GM21423 (cell line): ENCODE results near the gene CPLX1.
"Not testable (repeated sequence)": the region's sequence is repeated elsewhere in the genome, so short reads cannot be mapped to it uniquely, and the experiment has no call there.

ENCODE experiments used
- ATAC-seq: cut with Tn5 transposase; IDR thresholded peaks from one replicate; pipeline ENCODE4 v1.9.1; 2021; ENCODE audit warnings: mild to moderate bottlenecking, moderate library complexity; ENCODE audit not compliant: unreplicated experiment

CPLX1 gene

DNA sequence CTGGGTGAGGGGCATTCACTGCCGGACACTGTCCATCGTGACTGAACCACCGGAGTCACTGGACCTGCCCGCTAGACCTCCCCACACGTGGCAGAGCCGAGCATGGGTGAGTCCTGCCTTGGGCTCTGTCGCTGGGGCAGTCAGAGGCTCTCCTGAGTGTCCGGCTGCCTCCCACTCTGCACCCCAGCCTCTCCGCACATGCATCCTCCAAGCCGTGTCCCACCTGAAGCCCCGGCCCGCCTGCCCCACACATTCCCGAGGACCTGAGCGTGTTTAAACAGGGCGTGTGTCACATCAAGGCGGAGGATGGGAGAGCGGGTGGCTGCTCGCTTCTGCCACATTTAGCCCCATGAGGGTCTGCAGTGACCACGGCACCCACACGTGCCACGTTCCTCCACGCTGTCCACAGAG is 4.7 kb downstream of the CPLX1 start:
- no peak for ATAC-seq

GRCh38 chr4:820230-821172 is 5.4 kb downstream of the CPLX1 start:
- ATAC-seq: no peak

- ATAC-seq: no peak
Observed at GRCh38 chr4:819401-820229, 6.3 kb downstream of the CPLX1 start.

GRCh38 chr4:818106-818921 is 7.6 kb downstream of the CPLX1 start:
- no peak for ATAC-seq

- no peak for ATAC-seq
Observed at GRCh38 chr4:815464-816146, 10.3 kb downstream of the CPLX1 start.

GRCh38 chr4:814312-814850 is 11.5 kb downstream of the CPLX1 start:
- ATAC-seq: no peak

- ATAC-seq: no peak
Observed at GRCh38 chr4:813900-814299, 12.0 kb downstream of the CPLX1 start.

GRCh38 chr4:808860-809570 is 16.9 kb downstream of the CPLX1 start:
- ATAC-seq: no peak

GRCh38 chr4:807792-808191 is 18.1 kb downstream of the CPLX1 start:
- no peak for ATAC-seq

DNA sequence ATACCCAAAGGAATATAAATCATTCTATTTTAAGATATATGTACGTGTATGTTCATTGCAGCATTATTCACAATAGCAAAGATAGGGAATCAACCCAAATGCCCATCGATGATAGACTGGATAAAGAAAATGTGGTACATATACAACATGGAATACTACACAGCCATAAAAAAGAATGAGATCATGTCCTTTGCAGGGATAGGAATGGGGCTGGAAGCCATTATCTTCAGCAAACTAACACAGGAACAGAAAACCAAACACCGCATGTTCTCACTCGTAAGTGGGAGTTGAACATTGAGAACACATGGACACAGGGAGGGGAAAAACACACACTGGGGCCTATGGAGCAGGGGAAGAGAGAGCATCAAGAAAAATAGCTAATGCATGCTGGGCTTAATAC is 18.9 kb downstream of the CPLX1 start:
- ATAC-seq: not testable (repeated sequence)

DNA sequence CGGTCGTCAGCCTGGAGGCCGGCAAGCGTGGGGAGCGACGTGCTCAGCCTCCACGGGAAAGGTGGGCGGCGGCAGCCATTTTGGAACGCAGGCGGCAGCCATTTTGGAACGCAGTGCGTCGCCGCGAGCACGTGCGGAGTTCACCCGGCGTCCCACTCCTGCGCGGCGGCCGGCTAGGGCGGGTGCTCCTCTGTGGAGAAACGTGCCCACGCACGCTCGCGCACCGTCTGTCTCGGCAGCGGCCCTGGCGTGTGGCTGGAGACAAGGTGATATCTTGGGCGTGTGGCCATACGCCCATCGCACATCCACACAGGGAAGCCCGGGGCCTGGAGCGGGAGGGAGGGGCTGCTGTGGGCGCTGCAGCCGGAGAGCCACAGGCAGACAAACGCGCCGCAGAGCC is 21.1 kb downstream of the CPLX1 start:
- ATAC-seq: no peak

- ATAC-seq: no peak
Observed at GRCh38 chr4:803884-804283, 22.0 kb downstream of the CPLX1 start.

DNA sequence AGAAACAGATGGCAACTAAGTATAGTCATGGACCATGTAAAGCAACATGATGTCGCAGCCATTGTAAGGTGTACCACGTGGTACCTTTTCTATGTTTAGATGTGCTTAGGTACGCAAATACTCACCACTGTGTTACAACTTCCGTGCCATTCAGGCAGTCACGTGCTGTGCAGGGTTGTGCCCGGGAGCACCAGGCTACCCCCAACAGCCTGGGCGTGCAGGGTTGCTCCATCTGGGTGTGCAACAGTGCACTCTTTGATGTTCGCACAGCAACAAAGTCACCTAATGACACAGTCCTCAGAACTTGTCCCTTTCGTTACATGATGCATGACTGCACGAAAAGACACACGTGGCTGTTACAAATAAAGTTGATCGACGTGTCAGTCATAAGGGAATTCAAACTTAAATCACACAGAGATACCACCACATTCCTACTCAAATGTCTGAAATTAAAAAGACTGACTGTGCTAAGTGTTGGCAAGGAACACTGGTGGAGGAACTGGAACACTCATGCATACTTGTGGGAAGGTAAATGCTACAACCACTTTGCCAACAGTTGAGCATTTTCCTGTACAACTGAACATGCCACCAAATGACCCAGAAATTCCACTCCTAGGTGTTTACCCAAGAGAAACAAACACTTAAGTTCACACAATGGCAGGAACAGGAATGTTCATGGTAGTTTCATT is 24.3 kb downstream of the CPLX1 start:
- no peak for ATAC-seq

DNA sequence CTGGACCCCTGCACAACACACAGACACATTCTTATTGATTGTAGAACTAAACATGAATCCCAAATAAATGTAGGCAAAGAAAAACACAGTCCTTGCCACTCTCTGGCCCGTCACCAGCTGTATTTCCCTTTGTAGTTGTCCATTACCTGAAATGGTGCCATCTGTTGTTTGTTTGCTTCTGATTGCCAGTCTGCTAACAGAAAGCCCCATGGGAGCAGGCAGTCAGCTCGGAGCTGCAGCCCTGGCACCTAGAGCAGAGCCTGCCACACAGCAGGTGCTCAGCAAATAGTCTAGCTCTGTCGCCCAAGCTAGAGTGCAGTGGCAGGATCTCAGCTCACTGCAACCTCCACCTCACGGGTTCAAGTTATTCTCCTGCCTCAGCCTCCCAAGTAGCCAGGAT is 28.9 kb downstream of the CPLX1 start:
- ATAC-seq: no peak

DNA sequence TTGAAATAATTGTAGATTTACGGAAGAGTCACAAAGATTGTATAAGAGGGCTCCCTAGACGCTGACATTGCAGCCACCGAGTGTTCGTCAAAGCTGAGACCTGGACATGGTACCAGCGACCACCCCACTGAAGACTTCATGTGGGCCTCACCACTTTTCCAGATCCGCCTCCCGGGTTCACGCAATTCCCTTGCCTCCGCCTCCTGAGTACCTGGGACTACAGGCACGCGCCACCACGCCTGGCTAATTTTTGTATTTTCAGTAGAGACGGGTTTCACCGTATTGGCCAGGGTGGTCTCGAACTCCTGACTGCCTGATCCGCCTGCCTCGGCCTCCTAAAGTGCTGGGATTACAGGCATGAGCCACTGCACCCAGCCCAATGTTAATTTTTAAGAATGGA is 29.7 kb downstream of the CPLX1 start:
- ATAC-seq: no peak

DNA sequence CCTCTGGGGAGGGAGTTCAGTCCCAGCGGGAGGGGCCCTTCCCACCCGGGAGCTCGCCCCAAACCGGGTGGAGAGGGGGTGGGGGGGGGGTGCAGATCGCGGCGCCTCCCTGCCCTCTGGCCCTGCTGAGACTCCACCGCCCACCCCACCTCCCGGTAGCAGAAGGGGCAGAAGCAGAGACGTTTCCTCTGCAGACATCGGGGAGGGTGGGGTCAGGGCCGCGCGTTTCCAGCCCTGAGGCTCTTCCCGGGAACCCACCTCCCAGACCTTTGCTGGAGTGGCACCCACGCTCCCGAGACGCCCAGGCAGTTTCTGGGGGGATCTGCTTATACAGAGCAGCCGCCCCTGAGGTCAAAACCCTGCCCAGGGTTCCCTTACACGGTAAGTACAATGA is 30.2 kb downstream of the CPLX1 start:
- ATAC-seq: no peak

- no peak for ATAC-seq
Observed at GRCh38 chr4:794900-795725, 30.8 kb downstream of the CPLX1 start.

GRCh38 chr4:793941-794621 is 31.8 kb downstream of the CPLX1 start:
- ATAC-seq: no peak
